ENCODE measurements around the gene PHF5A. TPM values are rescaled to one million over a fixed set of nuclear protein-coding genes. Genes with fewer than 3 reads are reported as not detected.

PHF5A gene
- total and polyA plus RNA-seq, 2 of the 8 experiments (the other 6 are each of a cell fraction or from before 2014, with no cell fraction given), result 119 to 135 TPM

- peaks cover 23 to 58% of the 10 kb centered on the region in 2 experiments for H3K79me2 ChIP-seq (ENCODE audit: control insufficient read depth in 1 of 2, insufficient read depth in 2 of 2, low read length in 2 of 2)
- H2BK120ac ChIP-seq (replicated peaks; ENCODE audit: low read depth, low read length), result no peak overlapping the region
- H2BK12ac ChIP-seq (ENCODE audit: low read depth, low read length), result peak overlapping the region; percentile 51; the same call in 1 of the 2 replicates
- H3K4ac ChIP-seq (replicated peaks; ENCODE audit: insufficient read length, low read depth, low read length), result peak overlapping the region; percentile 6
- peaks cover 6% of the 10 kb centered on the region; the same call in 1 of the 2 replicates for H3K79me1 ChIP-seq (ENCODE audit: low read depth, low read length)
- peak overlapping the region; percentile 94 for H2BK5ac ChIP-seq (ENCODE audit: low read depth, low read length)
- H3K18ac ChIP-seq (ENCODE audit: extremely low read depth, low read length), result peak overlapping the region; percentile 26; the same call in 1 of the 2 replicates
- peaks cover 29% of the 10 kb centered on the region for H3K23me2 ChIP-seq (ENCODE audit: low read depth, low read length)
- H3K9me3 ChIP-seq (ENCODE audit: insufficient read depth in 2 of 2, low read depth in 1 of 2, low read length in 1 of 2), result no peaks in the 10 kb centered on the region
- no peak overlapping the region for H3K56ac ChIP-seq (replicated peaks; ENCODE audit: insufficient read length, low read depth, low read length)
- H3K27ac ChIP-seq (ENCODE audit: low read depth, low read length), result peak overlapping the region; percentile 96
- H3K36me3 ChIP-seq (ENCODE audit: control insufficient read depth in 2 of 4, insufficient read depth in 4 of 4, low read length in 3 of 4), result peaks cover 0 to 17% (median 5%) of the 10 kb centered on the region in 4 experiments; a peak in 5 of 8 replicates
- H4K5ac ChIP-seq (ENCODE audit: insufficient read length, low read depth, low read length), result peak overlapping the region; percentile 45
- no peak overlapping the region for H2BK15ac ChIP-seq (ENCODE audit: low read length)
- peak overlapping the region; percentile 67 to 100 (median 96) for H3K4me3 ChIP-seq (ENCODE audit: extremely low read depth in 1 of 4, insufficient read depth in 2 of 4, low read depth in 3 of 4, low read length in 4 of 4)
- H2AFZ ChIP-seq (ENCODE audit: low read length), result no peak overlapping the region
- H2BK20ac ChIP-seq (ENCODE audit: low read length), result no peak overlapping the region
- 2% methylated on average over 20 of the region's 22 CpGs; no CpG with 5 or more reads in 1 of the 2 experiments for WGBS, 2 experiments (ENCODE audit: extremely low coverage in 1 of 2, insufficient coverage in 1 of 2, insufficient read length in 1 of 2, insufficient replicate concordance in 2 of 2, low coverage in 1 of 2, low lambda C conversion rate in 2 of 2, missing lambda C conversion rate in 1 of 2)
- no peak overlapping the region for H2AK5ac ChIP-seq (ENCODE audit: low read depth, low read length)
- H3K4me1 ChIP-seq (replicated peaks in 1 of 4; ENCODE audit: control insufficient read depth in 3 of 4, insufficient read depth in 4 of 4, low read length in 3 of 4), result peaks cover 0 to 7% (median 4%) of the 10 kb centered on the region in 4 experiments; a peak in 5 of 7 replicates
- FAIRE-seq (no peak), DNase-seq (ENCODE audit: low read depth in 1 of 2, low spot score in 2 of 2) (peak in 1 of 2 experiments; percentile 55)
- no peak overlapping the region for H4K91ac ChIP-seq (replicated peaks; ENCODE audit: insufficient read length, low read length)
- ChIA-PET CTCF (ENCODE audit: partially characterized antibody) (interaction anchor here (0.8 to 2.9 kb wide), 12 partner anchors 9 to 89 kb away, joined by 3 to 16 read pairs (median 7); partner anchors contain the start of genes ACO2 and PHF5A), POLR2A (ENCODE audit: partially characterized antibody) (interaction anchor here (0.7 to 28.8 kb wide), 30 partner anchors 10 to 220 kb away, joined by 3 to 887 read pairs (median 12); partner anchors contain the start of genes ACO2, PHF5A, PMM1 and RANGAP1)
- H4K8ac ChIP-seq (ENCODE audit: extremely low read depth, insufficient read depth, low read length), result no peak overlapping the region
- H3K23ac ChIP-seq (ENCODE audit: insufficient read length), result no peak overlapping the region
- H3K14ac ChIP-seq (ENCODE audit: insufficient read length), result peak overlapping the region; percentile 20
- no peaks in the 10 kb centered on the region for H3K27me3 ChIP-seq (replicated peaks in 1 of 4; ENCODE audit: control insufficient read depth in 3 of 4, extremely low read depth in 1 of 4, insufficient read depth in 3 of 4, low read length in 3 of 4)
- peak overlapping the region; percentile 85 to 96 (median 94) for H3K9ac ChIP-seq (replicated peaks in 1 of 4; ENCODE audit: extremely low read depth in 1 of 4, low read depth in 3 of 4, low read length in 3 of 4)
- H3K4me2 ChIP-seq (ENCODE audit: insufficient read depth in 1 of 2, low read depth in 2 of 2, low read length in 2 of 2), result peak overlapping the region; percentile 88 to 100
- TF ChIP-seq SIN3A (conservative IDR thresholded peaks at IDR 0.05 in 1 of 2, IDR thresholded peaks at IDR 0.05 in 1 of 2; ENCODE audit: low read depth in 1 of 2, low read length in 2 of 2), result peak in 1 of 2 experiments; percentile 65; a peak in 2 of 4 replicates
- peak; percentile 41; the same call in 1 of the 2 replicates for TF ChIP-seq TAF1 (IDR thresholded peaks at IDR 0.05; ENCODE audit: low read depth, low read length)
- TF ChIP-seq PHF8 (conservative IDR thresholded peaks at IDR 0.05; ENCODE audit: low read depth, low read length), result 0 out of 2 replicates have a peak, but pooled peaks have one; percentile 6
- TF ChIP-seq POLR2A (IDR thresholded peaks at IDR 0.05; ENCODE audit: control extremely low read depth in 1 of 2, low read depth in 2 of 2, low read length in 2 of 2), result peak in 1 of 2 experiments; percentile 16; a peak in 1 of 3 replicates
- no peak for TF ChIP-seq CHD2 (IDR thresholded peaks at IDR 0.05; ENCODE audit: low read length)
- peak; percentile 2 for TF ChIP-seq ASH2L (IDR thresholded peaks at IDR 0.05; ENCODE audit: low read length)
- TF ChIP-seq GABPA (IDR thresholded peaks at IDR 0.05; ENCODE audit: borderline replicate concordance, insufficient read depth, low read length), result no peak
- peak; percentile 30 for TF ChIP-seq SAP30 (IDR thresholded peaks at IDR 0.05; ENCODE audit: insufficient read depth, insufficient replicate concordance, low read length)
- no peak for TF ChIP-seq SUZ12 (IDR thresholded peaks at IDR 0.05; ENCODE audit: low read length)
- H4K20me1 ChIP-seq (replicated peaks in 1 of 2; ENCODE audit: control insufficient read depth in 1 of 2, insufficient read depth in 2 of 2, low read length in 2 of 2), result peaks cover 7 to 9% of the 10 kb centered on the region in 2 experiments
Observed at GRCh38 chr22:41445129-41446056, 23.1 kb downstream of the PHF5A start.

Measured in H1 (cell line).